Dendritic cell treated with granulocyte-macrophage colony-stimulating factor and Interleukin-4, amounts not matched to agents 40 ng/mL and 50 ng/mL, for 4 days (primary cell): ENCODE measurements around the gene STIL.

Experiments
- H3K27ac Mint-ChIP-seq: one replicate; pipeline ENCODE4 v1.8.0; 2022; ENCODE audit warnings: mild to moderate bottlenecking, mixed read lengths
- H3K27me3 Mint-ChIP-seq: one replicate; pipeline ENCODE4 v1.8.0; 2022; ENCODE audit warnings: mild to moderate bottlenecking, mixed read lengths
- H3K36me3 Mint-ChIP-seq: one replicate; pipeline ENCODE4 v1.8.0; 2022; ENCODE audit warnings: low read depth, mixed read lengths
- H3K4me1 Mint-ChIP-seq: one replicate; pipeline ENCODE4 v1.8.0; 2022; ENCODE audit warnings: low read depth, mixed read lengths
- H3K4me3 Mint-ChIP-seq: one replicate; pipeline ENCODE4 v1.8.0; 2022; ENCODE audit warnings: mild to moderate bottlenecking, moderate library complexity, mixed read lengths
- H3K9me3 Mint-ChIP-seq: one replicate; pipeline ENCODE4 v1.8.0; 2022; ENCODE audit warnings: mixed read lengths
- intact Hi-C: fragments of 100-400 bp; cut with micrococcal nuclease; formaldehyde crosslinking; loops from one replicate; pipeline ENCODE4 v1.15.0; 2022

STIL gene

GRCh38 chr1:47238935-47239592 is 74.9 kb downstream of the STIL start:
- Mint-ChIP-seq H3K9me3 (no peaks in the 10 kb centered on the region), H3K4me3 (no peak overlapping the region), H3K27ac (no peak overlapping the region), H3K36me3 (no peaks in the 10 kb centered on the region), H3K27me3 (peaks cover 56% of the 10 kb centered on the region), H3K4me1 (peaks cover 31% of the 10 kb centered on the region)
- intact Hi-C loops, result no loop called here

GRCh38 chr1:47235806-47236205 is 78.1 kb downstream of the STIL start:
- H3K27ac Mint-ChIP-seq, result no peak overlapping the region
- H3K4me1 Mint-ChIP-seq, result peaks cover 43% of the 10 kb centered on the region
- H3K36me3 Mint-ChIP-seq, result peaks cover 7% of the 10 kb centered on the region
- peaks cover 70% of the 10 kb centered on the region for H3K27me3 Mint-ChIP-seq
- H3K9me3 Mint-ChIP-seq, result no peaks in the 10 kb centered on the region
- intact Hi-C loops, result no loop called here
- no peak overlapping the region for H3K4me3 Mint-ChIP-seq

GRCh38 chr1:47235241-47235681 is 78.7 kb downstream of the STIL start:
- Mint-ChIP-seq H3K4me1 (peaks cover 48% of the 10 kb centered on the region), H3K36me3 (peaks cover 7% of the 10 kb centered on the region), H3K27ac (no peak overlapping the region), H3K4me3 (no peak overlapping the region), H3K9me3 (no peaks in the 10 kb centered on the region), H3K27me3 (peaks cover 73% of the 10 kb centered on the region)
- intact Hi-C loops, result no loop called here

GRCh38 chr1:47233186-47233585 is 80.8 kb downstream of the STIL start:
- Mint-ChIP-seq H3K27ac (no peak overlapping the region), H3K27me3 (peaks cover 88% of the 10 kb centered on the region), H3K36me3 (peaks cover 7% of the 10 kb centered on the region), H3K4me1 (peaks cover 59% of the 10 kb centered on the region), H3K9me3 (no peaks in the 10 kb centered on the region), H3K4me3 (no peak overlapping the region)
- intact Hi-C loops, result loop anchor here (5.0 kb wide), 1 partner anchor 41 kb away; the partner anchor contains the start of gene PDZK1IP1

GRCh38 chr1:47232187-47232874 is 81.6 kb downstream of the STIL start, which contains the start of gene TAL1:
TSS of gene TAL1 (minus strand) at chr1:47232225. CDS start at chr1:47225888, 6,337 bp downstream.
- Mint-ChIP-seq H3K4me3 (peak within 1 kb of the TSS; percentile 75), H3K36me3 (peaks cover 7% of the 10 kb centered on the region), H3K27ac (peak within 1 kb of the TSS; percentile 87), H3K4me1 (peaks cover 53% of the 10 kb centered on the region), H3K9me3 (no peaks in the 10 kb centered on the region), H3K27me3 (peaks cover 92% of the 10 kb centered on the region)
- intact Hi-C loops, result loop anchor here (5.0 kb wide), 1 partner anchor 40 kb away; the partner anchor contains the start of gene PDZK1IP1

- intact Hi-C loops, result loop anchor here (5.0 kb wide), 1 partner anchor 39 kb away; the partner anchor contains the start of gene PDZK1IP1
- H3K36me3 Mint-ChIP-seq, result peaks cover 7% of the 10 kb centered on the region
- peaks cover 52% of the 10 kb centered on the region for H3K4me1 Mint-ChIP-seq
- H3K27me3 Mint-ChIP-seq, result peaks cover 97% of the 10 kb centered on the region
- peak overlapping the region; percentile 87 for H3K27ac Mint-ChIP-seq
- peak overlapping the region; percentile 75 for H3K4me3 Mint-ChIP-seq
- H3K9me3 Mint-ChIP-seq, result no peaks in the 10 kb centered on the region
These were observed 82.4 kb downstream of the STIL start for GRCh38 chr1:47231301-47232186.

- peak overlapping the region; percentile 87 for H3K27ac Mint-ChIP-seq
- peaks cover 7% of the 10 kb centered on the region for H3K36me3 Mint-ChIP-seq
- peaks cover 52% of the 10 kb centered on the region for H3K4me1 Mint-ChIP-seq
- intact Hi-C loops, result loop anchor here (5.0 kb wide), 1 partner anchor 38 kb away; the partner anchor contains the start of gene PDZK1IP1
- H3K9me3 Mint-ChIP-seq, result no peaks in the 10 kb centered on the region
- H3K4me3 Mint-ChIP-seq, result peak overlapping the region; percentile 57
- H3K27me3 Mint-ChIP-seq, result peaks cover 98% of the 10 kb centered on the region
These were observed 83.2 kb downstream of the STIL start for GRCh38 chr1:47230692-47231300.

- peaks cover 94% of the 10 kb centered on the region for H3K27me3 Mint-ChIP-seq
- H3K36me3 Mint-ChIP-seq, result peaks cover 7% of the 10 kb centered on the region
- intact Hi-C loops, result loop anchor here (5.0 kb wide), 1 partner anchor 38 kb away; the partner anchor contains the start of gene PDZK1IP1
- H3K4me3 Mint-ChIP-seq, result peak overlapping the region; percentile 57
- H3K27ac Mint-ChIP-seq, result no peak overlapping the region
- no peaks in the 10 kb centered on the region for H3K9me3 Mint-ChIP-seq
- H3K4me1 Mint-ChIP-seq, result peaks cover 51% of the 10 kb centered on the region
These were observed 83.9 kb downstream of the STIL start for GRCh38 chr1:47229886-47230691.

- H3K4me3 Mint-ChIP-seq, result peak overlapping the region; percentile 27
- H3K27ac Mint-ChIP-seq, result no peak overlapping the region
- intact Hi-C loops, result no loop called here
- H3K36me3 Mint-ChIP-seq, result peaks cover 7% of the 10 kb centered on the region
- peaks cover 85% of the 10 kb centered on the region for H3K27me3 Mint-ChIP-seq
- peaks cover 49% of the 10 kb centered on the region for H3K4me1 Mint-ChIP-seq
- no peaks in the 10 kb centered on the region for H3K9me3 Mint-ChIP-seq
These were observed 84.7 kb downstream of the STIL start for GRCh38 chr1:47229031-47229885.

- peaks cover 79% of the 10 kb centered on the region for H3K27me3 Mint-ChIP-seq
- H3K36me3 Mint-ChIP-seq, result peaks cover 7% of the 10 kb centered on the region
- H3K9me3 Mint-ChIP-seq, result no peaks in the 10 kb centered on the region
- intact Hi-C loops, result no loop called here
- H3K4me3 Mint-ChIP-seq, result no peak overlapping the region
- H3K27ac Mint-ChIP-seq, result no peak overlapping the region
- H3K4me1 Mint-ChIP-seq, result peaks cover 49% of the 10 kb centered on the region
These were observed 85.3 kb downstream of the STIL start for GRCh38 chr1:47228644-47229030.

GRCh38 chr1:47227341-47228232 is 86.4 kb downstream of the STIL start:
- H3K4me3 Mint-ChIP-seq, result no peak overlapping the region
- H3K9me3 Mint-ChIP-seq, result no peaks in the 10 kb centered on the region
- H3K4me1 Mint-ChIP-seq, result peaks cover 46% of the 10 kb centered on the region
- intact Hi-C loops, result no loop called here
- peaks cover 69% of the 10 kb centered on the region for H3K27me3 Mint-ChIP-seq
- peaks cover 7% of the 10 kb centered on the region for H3K36me3 Mint-ChIP-seq
- no peak overlapping the region for H3K27ac Mint-ChIP-seq
